ENCODE measurements around the gene CIAO3. TPM values are rescaled to one million over a fixed set of nuclear protein-coding genes. Genes with fewer than 3 reads are reported as not detected.

CIAO3 gene
- total RNA-seq, 6 experiments from 2014 or later: 16.9 to 20.5 (median 18.0) TPM

DNA sequence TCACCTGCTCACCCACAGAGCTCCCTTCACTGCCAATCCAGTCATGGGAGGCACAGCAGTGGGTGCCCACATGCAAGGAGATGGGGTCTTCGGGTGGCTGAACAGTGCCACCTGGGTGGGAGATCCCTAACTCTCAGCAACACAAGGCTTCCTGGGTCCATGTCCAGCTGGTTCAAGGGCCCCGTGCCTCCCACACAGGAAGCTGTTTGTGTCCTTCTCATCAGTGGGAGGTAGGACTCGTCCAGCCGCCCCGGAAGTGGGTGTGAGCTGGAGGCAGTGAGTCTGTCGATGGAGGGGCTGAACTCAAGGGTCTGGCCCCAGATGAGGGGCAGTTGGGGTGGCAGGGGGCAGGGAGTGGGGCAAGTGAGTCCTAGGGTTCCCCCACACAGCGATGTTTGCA, 36.8 kb downstream of the CIAO3 start:
- no peaks in the 10 kb centered on the region for H3K9me3 Mint-ChIP-seq
- DNase-seq: no peak
- H3K4me1 Mint-ChIP-seq (ENCODE audit: low read depth): no peaks in the 10 kb centered on the region
- no peak overlapping the region for H3K27ac Mint-ChIP-seq
- H3K4me3 Mint-ChIP-seq: no peak overlapping the region
- H3K27me3 Mint-ChIP-seq (ENCODE audit: insufficient read depth): peaks cover 38% of the 10 kb centered on the region
- no peak for TF ChIP-seq CTCF (IDR thresholded peaks at IDR 0.05)
- no peaks in the 10 kb centered on the region for H3K36me3 Mint-ChIP-seq (ENCODE audit: low read depth)

DNA sequence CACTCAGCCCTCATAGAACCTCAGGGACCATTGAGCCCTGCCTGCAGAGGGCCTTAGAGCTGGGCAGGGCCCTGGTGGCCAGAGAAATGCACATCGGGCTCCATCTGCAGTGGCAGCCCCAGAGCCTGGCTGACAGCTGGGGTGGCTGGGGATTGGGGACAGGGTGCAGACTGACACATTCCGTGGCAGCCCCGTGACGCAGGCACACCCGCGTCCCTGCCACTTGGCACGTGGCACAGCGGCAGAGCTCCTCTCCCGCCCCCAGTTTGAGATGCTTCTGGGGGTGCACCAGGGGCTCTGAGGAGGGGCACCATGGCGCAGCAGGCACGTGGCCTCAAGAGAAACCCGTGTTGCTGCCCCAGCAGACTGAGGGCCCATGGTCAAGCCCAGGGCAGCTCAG, 37.4 kb downstream of the CIAO3 start:
- Mint-ChIP-seq H3K36me3 (ENCODE audit: low read depth) (no peaks in the 10 kb centered on the region), H3K4me3 (no peak overlapping the region), H3K27ac (no peak overlapping the region), H3K9me3 (no peaks in the 10 kb centered on the region), H3K4me1 (ENCODE audit: low read depth) (no peaks in the 10 kb centered on the region), H3K27me3 (ENCODE audit: insufficient read depth) (peaks cover 37% of the 10 kb centered on the region)
- DNase-seq: no peak
- no peak for TF ChIP-seq CTCF (IDR thresholded peaks at IDR 0.05)

DNA sequence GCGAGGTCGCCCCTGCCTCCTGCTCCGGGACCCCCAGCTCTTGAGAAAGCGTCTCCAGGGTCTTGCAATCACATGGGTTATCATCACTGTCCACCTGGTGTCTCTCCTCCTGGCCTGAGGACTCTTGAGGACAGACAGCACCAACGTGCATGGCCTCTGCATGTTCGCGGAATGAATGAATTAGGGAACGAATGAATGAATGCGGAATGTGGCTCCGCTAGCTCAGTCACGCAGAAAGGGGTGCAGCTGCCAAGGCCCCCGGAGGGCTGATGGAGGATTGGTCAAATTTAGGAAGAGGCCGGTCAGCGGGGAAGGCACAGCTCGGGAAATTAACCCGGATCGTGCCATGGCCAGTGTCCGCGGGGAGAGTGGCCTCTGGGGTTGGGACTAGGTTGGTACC, 38.5 kb downstream of the CIAO3 start:
- Mint-ChIP-seq H3K27me3 (ENCODE audit: insufficient read depth) (peaks cover 32% of the 10 kb centered on the region), H3K36me3 (ENCODE audit: low read depth) (no peaks in the 10 kb centered on the region), H3K4me3 (no peak overlapping the region), H3K27ac (no peak overlapping the region), H3K4me1 (ENCODE audit: low read depth) (no peaks in the 10 kb centered on the region), H3K9me3 (no peaks in the 10 kb centered on the region)
- no peak for TF ChIP-seq CTCF (IDR thresholded peaks at IDR 0.05)
- DNase-seq: no peak

- H3K9me3 Mint-ChIP-seq: no peaks in the 10 kb centered on the region
- DNase-seq: no peak
- no peak overlapping the region for H3K4me3 Mint-ChIP-seq
- H3K4me1 Mint-ChIP-seq (ENCODE audit: low read depth): no peaks in the 10 kb centered on the region
- no peaks in the 10 kb centered on the region for H3K36me3 Mint-ChIP-seq (ENCODE audit: low read depth)
- peaks cover 26% of the 10 kb centered on the region for H3K27me3 Mint-ChIP-seq (ENCODE audit: insufficient read depth)
- no peak for TF ChIP-seq CTCF (IDR thresholded peaks at IDR 0.05)
- H3K27ac Mint-ChIP-seq: no peak overlapping the region
These were observed 39.9 kb downstream of the CIAO3 start for GRCh38 chr16:700684-701584.

DNA sequence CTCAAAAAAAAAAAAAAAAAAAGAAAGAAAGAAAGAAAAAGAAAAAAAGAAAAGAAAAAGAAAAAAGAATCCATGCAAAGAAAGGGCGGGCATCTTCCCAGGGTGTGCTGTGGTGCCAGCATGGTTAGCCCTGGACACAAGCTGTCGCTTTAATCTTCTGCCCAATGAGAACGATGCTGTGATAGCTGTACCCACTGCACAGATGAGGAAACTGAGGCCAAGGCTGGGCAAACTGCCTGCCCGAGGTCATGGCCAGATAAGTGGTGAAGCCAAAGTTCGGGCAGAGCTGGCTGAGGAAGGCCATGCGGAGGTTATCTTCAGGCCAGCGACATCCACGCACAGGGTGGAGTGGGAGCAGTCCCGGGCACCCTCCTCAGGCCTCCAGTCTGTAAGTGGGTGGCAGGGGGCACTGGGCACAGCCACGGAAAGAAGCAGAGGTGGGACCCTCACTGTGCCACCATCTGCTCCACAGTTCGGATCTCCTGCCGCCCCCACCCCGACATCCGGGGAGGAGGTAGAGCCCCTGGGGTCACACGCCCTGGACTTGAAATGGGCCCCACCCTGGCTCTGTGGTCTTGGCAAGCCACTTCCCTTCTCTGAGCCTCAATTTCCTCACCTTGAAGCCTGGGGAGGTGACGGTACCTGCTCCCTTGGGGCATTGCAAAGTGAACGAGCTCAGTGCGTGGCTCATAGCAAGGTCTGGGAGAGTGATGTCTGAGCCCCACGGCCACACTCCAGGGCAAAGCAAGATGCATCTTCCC, 41.7 kb downstream of the CIAO3 start:
- H3K4me3 Mint-ChIP-seq: no peak overlapping the region
- no peak for TF ChIP-seq CTCF (IDR thresholded peaks at IDR 0.05)
- no peak overlapping the region for H3K27ac Mint-ChIP-seq
- no peaks in the 10 kb centered on the region for H3K9me3 Mint-ChIP-seq
- no peak for DNase-seq
- no peaks in the 10 kb centered on the region for H3K4me1 Mint-ChIP-seq (ENCODE audit: low read depth)
- H3K36me3 Mint-ChIP-seq (ENCODE audit: low read depth): no peaks in the 10 kb centered on the region
- H3K27me3 Mint-ChIP-seq (ENCODE audit: insufficient read depth): peaks cover 35% of the 10 kb centered on the region

All from HFFc6 (cell line).